NCI-H1105 treated with DMSO at 0.1 percent for 48 hours (cell line): ENCODE data around the gene RAMACL.
A peak's percentile ranks its signal among the peaks of the same experiment; 100 is the strongest.

Experiments used
- DNase-seq: peaks from one replicate; lab custom pipeline; 2025; lab: John Stamatoyannopoulos, UW

The RAMACL gene

GRCh38 chr6:166575205-166575604, 11.3 kb downstream of the RAMACL start:
- DNase-seq, result no peak

- no peak for DNase-seq
These were observed 12.8 kb downstream of the RAMACL start for GRCh38 chr6:166573511-166574216.

GRCh38 chr6:166572370-166573261, 13.9 kb downstream of the RAMACL start:
- no peak for DNase-seq

- DNase-seq, result no peak
These were observed 15.4 kb downstream of the RAMACL start for GRCh38 chr6:166570929-166571713.

- DNase-seq, result no peak
These were observed 17.3 kb downstream of the RAMACL start for GRCh38 chr6:166569206-166569605.

GRCh38 chr6:166567813-166568212, 18.7 kb downstream of the RAMACL start:
- DNase-seq, result no peak

- no peak for DNase-seq
These were observed 19.4 kb downstream of the RAMACL start for GRCh38 chr6:166567107-166567506.

- DNase-seq, result no peak
These were observed 20.2 kb downstream of the RAMACL start for GRCh38 chr6:166566026-166567011.

- DNase-seq, result no peak
These were observed 21.2 kb downstream of the RAMACL start for GRCh38 chr6:166565084-166565967.

- no peak for DNase-seq
These were observed 22.7 kb downstream of the RAMACL start for GRCh38 chr6:166563805-166564204.

GRCh38 chr6:166563200-166563599, 23.3 kb downstream of the RAMACL start:
- DNase-seq, result no peak

GRCh38 chr6:166562726-166563125, 23.8 kb downstream of the RAMACL start:
- no peak for DNase-seq

- no peak for DNase-seq
These were observed 24.6 kb downstream of the RAMACL start for GRCh38 chr6:166561771-166562359.

- no peak for DNase-seq
These were observed 26.3 kb downstream of the RAMACL start for GRCh38 chr6:166560222-166560621.

- no peak for DNase-seq
These were observed 26.8 kb downstream of the RAMACL start for GRCh38 chr6:166559662-166560061.

GRCh38 chr6:166559211-166559610, 27.3 kb downstream of the RAMACL start:
- no peak for DNase-seq

- DNase-seq, result no peak
These were observed 28.1 kb downstream of the RAMACL start for GRCh38 chr6:166558156-166559005.

- DNase-seq, result peak; percentile 90
These were observed 29.6 kb downstream of the RAMACL start for GRCh38 chr6:166556863-166557322.

GRCh38 chr6:166556336-166556735, 30.1 kb downstream of the RAMACL start:
- DNase-seq, result no peak
